GM23248 (cell line): Measurements from ENCODE around the gene TINCR.

Source experiments
- EZH2 ChIP-seq: fragments of 200-600 bp; sonication (generic); IDR thresholded peaks from 2 replicates; pipeline ENCODE4 v1.6.1; 2018; ENCODE audit warnings: antibody characterized with exemption, mild to moderate bottlenecking; ENCODE audit not compliant: insufficient read depth, poor library complexity, severe bottlenecking
- EZH2phosphoT487 ChIP-seq: fragments of 200-600 bp; sonication (generic); IDR thresholded peaks from 2 replicates; pipeline ENCODE4 v1.6.1; 2018; ENCODE audit warnings: antibody characterized with exemption, moderate library complexity, mild to moderate bottlenecking, low read depth; ENCODE audit not compliant: insufficient read depth

DNA sequence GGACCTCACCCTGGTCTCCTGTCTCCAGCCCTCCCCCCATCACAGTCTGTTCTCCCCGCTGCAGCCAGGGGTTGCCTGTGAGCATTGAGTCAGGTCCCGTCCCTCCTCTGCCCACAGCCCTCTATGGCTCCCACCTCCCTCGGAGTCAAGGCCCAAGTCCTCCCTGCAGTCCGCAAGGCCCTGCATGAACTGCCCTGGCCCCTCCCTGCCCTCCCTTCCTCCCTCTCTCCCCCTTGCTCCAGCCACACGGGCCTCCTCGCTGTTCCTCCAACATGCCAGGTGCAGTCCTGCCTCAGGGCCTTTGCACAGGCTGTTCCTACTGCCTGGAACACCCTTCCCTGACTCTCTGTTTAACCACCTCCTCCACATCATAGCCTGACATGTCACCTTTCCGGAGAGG lies 2.8 kb downstream of the TINCR start:
- TF ChIP-seq EZH2phosphoT487 (no peak), EZH2 (no peak)
